GM18873 (cell line): Measurements from ENCODE around the gene ZNF248.
"Not testable (repeated sequence)": the region's sequence is repeated elsewhere in the genome, so short reads cannot be mapped to it uniquely, and the experiment has no call there.

Source experiments
- ATAC-seq: cut with Tn5 transposase; IDR thresholded peaks from one replicate; pipeline ENCODE4 v1.9.1; 2021; ENCODE audit warnings: mild to moderate bottlenecking, moderate library complexity, moderate number of reproducible peaks; ENCODE audit not compliant: unreplicated experiment, low FRiP score

Gene ZNF248

DNA sequence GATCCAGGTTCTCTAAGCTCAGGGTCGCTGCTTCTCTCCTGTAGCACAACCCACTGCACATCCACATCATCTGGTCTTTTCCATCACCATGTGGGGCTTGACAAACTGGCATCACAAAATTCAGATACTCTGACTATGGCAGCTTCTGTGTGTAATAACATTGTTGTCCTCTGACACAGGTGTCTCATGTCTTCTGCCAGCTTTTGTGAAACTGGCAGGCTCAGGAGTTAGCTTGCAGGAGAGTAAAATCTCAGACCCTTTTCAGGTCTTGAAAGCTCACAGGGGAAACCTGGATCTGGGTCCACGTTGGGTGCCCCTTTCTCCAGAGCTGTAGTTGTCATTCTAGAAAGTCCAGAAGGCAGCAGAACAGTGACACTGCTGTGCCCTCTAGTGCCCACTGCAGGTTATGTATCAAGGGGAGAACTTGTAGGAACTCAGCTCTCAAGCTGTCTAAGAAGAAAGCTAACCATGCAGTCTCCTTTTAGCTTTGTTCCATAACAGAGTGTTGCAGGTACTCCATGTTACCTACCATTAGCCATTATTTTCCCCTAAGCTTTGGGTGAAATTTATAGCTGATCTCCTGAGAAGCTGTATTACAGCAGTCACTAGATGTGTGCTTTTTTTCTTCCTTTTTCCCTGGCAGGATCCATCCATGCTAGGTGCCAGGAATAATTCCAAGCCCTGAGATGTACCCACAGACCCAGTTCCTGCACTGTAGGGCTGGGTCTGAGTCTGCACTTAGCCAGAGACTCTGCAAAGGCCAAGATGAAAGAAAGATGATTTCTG, 102.7 kb downstream of the ZNF248 start:
- no peak for ATAC-seq

- ATAC-seq: no peak
These were observed 105.0 kb downstream of the ZNF248 start for GRCh38 chr10:37752334-37752875.

- no peak for ATAC-seq
These were observed 109.2 kb downstream of the ZNF248 start for GRCh38 chr10:37748170-37748569.

GRCh38 chr10:37747081-37747480, 110.3 kb downstream of the ZNF248 start:
- ATAC-seq: no peak

- no peak for ATAC-seq
These were observed 115.6 kb downstream of the ZNF248 start for GRCh38 chr10:37741831-37742230.

GRCh38 chr10:37739181-37739580, 118.2 kb downstream of the ZNF248 start:
- ATAC-seq: no peak

GRCh38 chr10:37738241-37738640, 119.2 kb downstream of the ZNF248 start:
- not testable (repeated sequence) for ATAC-seq

DNA sequence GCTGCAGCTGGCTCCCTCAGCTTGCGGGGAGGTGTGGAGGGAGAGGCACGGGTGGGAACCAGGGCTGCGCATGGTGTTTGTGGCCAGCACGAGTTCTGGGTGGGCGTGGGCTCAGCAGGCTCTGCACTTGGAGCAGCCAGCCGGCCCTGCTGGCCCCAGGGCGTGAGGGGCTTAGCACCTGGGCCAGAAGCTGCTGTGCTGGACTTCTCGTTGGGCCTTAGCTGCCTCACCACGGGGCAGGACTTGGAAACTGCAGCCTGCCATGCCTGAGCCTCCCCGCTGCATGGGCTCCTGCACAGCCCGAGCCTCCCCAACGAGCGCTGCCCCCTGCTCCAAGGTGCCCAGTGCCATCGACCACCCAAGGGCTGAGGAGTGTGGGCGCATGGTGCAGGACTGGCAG, 120.1 kb downstream of the ZNF248 start:
- no peak for ATAC-seq

DNA sequence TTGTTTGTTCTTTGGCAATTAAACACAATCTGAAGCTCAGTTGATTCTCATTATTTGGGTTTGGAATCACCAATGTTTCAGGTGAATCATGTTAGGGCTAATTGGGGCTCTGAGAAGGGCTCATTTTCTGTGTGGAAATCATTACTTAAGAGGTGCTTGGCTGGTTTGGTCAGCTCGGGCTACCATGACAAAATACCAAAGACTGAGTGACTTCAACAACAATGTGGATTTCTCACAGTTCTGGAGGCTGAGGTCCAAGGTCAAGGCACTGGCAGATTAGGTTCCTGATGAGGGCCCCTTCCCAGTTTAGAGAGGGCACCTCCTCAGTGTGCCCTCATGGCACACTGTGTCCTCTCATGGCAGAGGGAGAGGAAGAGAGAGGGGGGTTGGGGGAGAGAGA, 121.3 kb downstream of the ZNF248 start:
- no peak for ATAC-seq

- no peak for ATAC-seq
These were observed 122.4 kb downstream of the ZNF248 start for GRCh38 chr10:37734971-37735370.
